GM12865 (cell line): ENCODE results near the gene SLC9A9.

ENCODE experiments used
- DNase-seq: peaks from one replicate; pipeline ENCODE4 v3.0.0; 2010; ENCODE audit warnings: low read depth
- H3K4me3 ChIP-seq: 2 replicates; pipeline ENCODE4 v1.5.1; 2011; ENCODE audit warnings: mild to moderate bottlenecking, low read depth, low read length, control low read depth
- TF ChIP-seq, protein P1 (sequence below): IDR thresholded peaks from 2 replicates; pipeline ENCODE4 v1.5.1; 2011; ENCODE audit warnings: low read length, control low read depth, low read depth, inconsistent platforms; ENCODE audit not compliant: insufficient read depth; ENCODE audit errors: missing control alignments

The SLC9A9 gene

DNA sequence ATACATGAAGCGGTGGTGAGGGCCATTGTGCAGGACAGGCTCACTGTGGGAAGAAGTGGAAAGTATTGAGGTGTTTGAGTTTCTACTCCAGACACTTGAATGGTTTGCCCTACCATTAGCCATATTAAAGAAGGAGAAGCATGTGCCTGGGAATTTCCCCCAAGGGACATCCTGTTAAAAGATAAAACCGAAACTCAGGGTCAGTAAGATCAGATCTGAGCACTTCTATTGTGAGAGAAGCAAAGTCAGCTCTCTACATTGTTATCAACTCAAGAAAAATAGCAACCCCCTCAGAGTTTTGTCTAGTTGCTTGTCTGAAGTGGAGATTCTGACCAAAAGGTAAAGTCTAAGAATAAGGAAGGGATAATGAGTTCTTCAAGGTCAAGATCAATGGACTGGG lies 458.9 kb downstream of the SLC9A9 start:
- H3K4me3 ChIP-seq: no peak overlapping the region
- peak; percentile 20 for DNase-seq
- TF ChIP-seq, protein P1, sequence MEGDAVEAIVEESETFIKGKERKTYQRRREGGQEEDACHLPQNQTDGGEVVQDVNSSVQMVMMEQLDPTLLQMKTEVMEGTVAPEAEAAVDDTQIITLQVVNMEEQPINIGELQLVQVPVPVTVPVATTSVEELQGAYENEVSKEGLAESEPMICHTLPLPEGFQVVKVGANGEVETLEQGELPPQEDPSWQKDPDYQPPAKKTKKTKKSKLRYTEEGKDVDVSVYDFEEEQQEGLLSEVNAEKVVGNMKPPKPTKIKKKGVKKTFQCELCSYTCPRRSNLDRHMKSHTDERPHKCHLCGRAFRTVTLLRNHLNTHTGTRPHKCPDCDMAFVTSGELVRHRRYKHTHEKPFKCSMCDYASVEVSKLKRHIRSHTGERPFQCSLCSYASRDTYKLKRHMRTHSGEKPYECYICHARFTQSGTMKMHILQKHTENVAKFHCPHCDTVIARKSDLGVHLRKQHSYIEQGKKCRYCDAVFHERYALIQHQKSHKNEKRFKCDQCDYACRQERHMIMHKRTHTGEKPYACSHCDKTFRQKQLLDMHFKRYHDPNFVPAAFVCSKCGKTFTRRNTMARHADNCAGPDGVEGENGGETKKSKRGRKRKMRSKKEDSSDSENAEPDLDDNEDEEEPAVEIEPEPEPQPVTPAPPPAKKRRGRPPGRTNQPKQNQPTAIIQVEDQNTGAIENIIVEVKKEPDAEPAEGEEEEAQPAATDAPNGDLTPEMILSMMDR: no peak

DNA sequence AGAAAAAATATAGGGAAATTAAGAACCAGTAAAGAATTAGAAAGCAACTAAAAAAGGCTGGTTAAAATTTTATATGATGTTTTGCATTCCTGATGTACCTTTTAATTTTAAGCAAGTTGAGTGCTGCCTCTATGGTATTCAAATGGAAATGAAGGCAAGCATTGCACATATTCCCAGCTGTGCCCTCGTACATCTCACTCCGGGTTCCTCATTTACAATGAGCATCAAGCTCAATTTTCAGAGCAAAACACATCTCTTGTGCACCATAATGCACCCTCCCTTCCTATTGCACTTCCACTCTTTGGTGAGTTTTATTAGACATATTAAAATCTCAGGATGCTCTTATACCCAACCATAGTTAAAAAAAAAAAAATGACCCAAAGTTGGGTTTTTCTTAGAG lies 460.8 kb downstream of the SLC9A9 start:
- no peak overlapping the region for H3K4me3 ChIP-seq
- TF ChIP-seq, protein P1: no peak
- no peak for DNase-seq

DNA sequence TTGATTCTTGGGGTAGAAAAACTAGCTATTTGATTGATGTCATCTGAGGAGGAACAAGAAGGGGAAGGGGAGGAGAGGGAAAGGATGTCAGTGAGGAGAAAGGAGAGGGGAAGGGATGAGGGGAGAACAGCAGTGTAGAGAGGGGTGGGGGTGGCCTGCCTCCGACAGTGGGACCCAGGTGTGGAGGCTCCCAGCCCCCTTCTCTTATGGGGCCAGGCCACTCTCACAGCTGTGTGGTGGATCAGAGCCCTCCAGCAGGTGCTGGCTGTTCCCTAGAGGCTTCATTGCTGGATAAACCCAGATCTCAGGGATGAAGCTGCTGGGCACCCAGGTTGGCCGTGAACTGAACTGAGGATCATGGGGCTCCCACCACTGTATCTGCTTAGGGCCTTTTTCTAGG lies 464.2 kb downstream of the SLC9A9 start:
- no peak overlapping the region for H3K4me3 ChIP-seq
- TF ChIP-seq, protein P1: no peak
- DNase-seq: no peak

DNA sequence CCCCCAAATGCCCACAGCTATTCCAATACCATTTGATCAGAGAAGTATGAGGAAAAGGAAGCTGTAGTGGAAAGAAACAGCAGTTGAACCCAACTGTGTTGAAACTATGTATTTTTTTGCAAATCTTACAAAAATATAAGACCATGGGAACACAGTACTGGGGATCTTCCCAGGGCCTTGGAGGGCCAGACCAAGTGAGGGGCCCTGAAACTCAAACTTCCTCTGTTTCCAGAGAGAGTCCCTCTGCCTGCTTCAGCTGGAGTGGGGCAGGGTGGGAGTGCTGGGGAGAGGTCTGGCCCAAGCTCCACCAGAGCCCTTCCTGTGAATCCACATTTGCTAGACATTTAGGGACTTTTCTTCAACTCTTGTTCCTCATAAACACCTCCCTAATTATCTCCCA lies 464.8 kb downstream of the SLC9A9 start:
- TF ChIP-seq, protein P1: no peak
- H3K4me3 ChIP-seq: no peak overlapping the region
- no peak for DNase-seq

DNA sequence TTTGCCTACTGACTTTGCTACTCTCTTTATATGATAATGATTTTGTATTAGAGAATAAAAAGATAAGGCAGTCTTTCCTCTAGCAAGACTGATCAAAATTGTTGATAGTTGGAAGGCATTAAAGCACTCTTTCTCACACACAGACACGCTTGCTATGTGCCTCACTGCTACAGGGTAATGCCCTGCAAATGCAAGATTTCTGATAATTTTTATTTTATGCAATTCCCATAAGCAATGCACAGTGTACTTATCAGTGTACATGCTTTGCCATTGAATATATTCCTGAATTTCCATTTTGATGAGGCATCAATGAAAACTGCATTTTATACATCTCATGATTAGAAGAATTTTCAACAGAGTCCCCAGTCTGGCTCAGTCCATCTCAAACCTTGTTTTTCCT lies 465.5 kb downstream of the SLC9A9 start:
- TF ChIP-seq, protein P1: no peak
- DNase-seq: no peak
- H3K4me3 ChIP-seq: no peak overlapping the region

DNA sequence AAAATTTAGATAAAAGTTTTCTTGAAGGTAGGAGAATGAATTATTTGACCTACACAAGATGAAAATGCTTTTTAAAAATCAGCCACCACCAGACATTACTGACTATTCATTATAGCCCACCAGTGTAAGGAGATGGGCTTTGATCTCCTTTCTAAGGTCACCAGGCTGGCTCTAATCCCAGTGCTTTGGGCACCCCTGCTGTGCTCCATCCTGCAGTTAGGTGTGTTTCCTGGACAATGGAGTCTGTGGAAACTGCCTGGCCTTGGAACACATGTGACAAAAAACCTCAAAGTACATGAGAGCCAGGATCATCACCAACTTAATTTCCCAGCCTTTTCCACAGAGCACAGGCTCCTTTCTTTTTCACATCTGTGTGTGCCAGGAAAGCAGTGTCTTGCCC lies 467.8 kb downstream of the SLC9A9 start:
- DNase-seq: no peak
- TF ChIP-seq, protein P1: no peak
- no peak overlapping the region for H3K4me3 ChIP-seq

DNA sequence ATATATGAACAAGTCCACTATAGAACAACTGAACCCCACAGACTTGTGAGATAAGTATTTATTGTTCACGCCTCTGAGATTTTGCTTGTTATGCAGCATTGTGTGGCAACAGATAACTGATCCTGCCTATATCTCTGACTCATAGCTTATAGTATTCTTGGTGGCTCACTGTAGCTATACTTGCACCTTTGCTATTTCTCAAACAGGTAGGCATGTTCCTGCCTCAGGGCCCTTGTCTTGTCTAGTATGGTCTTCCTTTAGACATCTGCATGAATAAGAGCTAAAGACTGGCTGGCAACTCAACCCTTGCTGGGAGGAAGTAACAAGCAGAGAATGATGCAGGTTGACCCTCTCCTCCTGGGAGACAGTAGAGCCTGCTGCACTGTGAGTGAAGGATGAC lies 472.6 kb downstream of the SLC9A9 start:
- DNase-seq: no peak
- TF ChIP-seq, protein P1: no peak
- H3K4me3 ChIP-seq: no peak overlapping the region
